Thyroid gland (tissue), 4 donors: Measurements from ENCODE around the gene GRIP1.

Source experiments
- POLR2A ChIP-seq, 2 donors: fragments of 450-650 bp; IDR thresholded peaks; one replicate each; pipeline ENCODE4 v1.6.1; 2017; ENCODE audit warnings: antibody characterized with exemption in 2 of 2, mild to moderate bottlenecking in 2 of 2, moderate library complexity in 1 of 2
- TF ChIP-seq, protein P1 (sequence below), 6 experiments: fragments of 200-600 bp in 3 of 6; fragments of 450-650 bp in 3 of 6; sonication (generic) in 3 of 6; IDR thresholded peaks; one replicate each; pipeline ENCODE4 v1.5.1; 2016 to 2019; ENCODE audit warnings: antibody characterized with exemption in 6 of 6, mild to moderate bottlenecking in 2 of 6, inconsistent platforms in 1 of 6, moderate library complexity in 1 of 6

DNA sequence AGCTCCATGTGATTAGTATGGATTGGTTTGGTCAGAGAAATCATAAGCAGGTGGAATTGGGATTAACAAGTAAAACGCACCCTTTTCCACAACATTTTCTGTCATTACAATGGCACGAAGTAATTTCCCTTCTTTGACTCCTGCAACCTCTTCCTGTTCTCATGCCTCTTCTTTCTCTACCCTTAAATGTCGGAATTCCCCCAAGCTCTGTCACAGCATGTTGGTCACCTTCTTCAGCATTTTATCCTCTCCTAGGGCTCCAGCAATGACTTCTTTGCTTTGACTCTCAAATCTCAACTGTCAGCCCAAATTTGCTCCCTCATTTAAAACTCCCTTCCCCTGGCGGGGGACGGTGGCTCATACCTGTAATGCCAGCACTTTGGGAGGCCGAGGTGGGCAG is 5.3 kb upstream of the GRIP1 start:
- no peak for TF ChIP-seq POLR2A (IDR thresholded peaks at IDR 0.05)
- TF ChIP-seq, protein P1, sequence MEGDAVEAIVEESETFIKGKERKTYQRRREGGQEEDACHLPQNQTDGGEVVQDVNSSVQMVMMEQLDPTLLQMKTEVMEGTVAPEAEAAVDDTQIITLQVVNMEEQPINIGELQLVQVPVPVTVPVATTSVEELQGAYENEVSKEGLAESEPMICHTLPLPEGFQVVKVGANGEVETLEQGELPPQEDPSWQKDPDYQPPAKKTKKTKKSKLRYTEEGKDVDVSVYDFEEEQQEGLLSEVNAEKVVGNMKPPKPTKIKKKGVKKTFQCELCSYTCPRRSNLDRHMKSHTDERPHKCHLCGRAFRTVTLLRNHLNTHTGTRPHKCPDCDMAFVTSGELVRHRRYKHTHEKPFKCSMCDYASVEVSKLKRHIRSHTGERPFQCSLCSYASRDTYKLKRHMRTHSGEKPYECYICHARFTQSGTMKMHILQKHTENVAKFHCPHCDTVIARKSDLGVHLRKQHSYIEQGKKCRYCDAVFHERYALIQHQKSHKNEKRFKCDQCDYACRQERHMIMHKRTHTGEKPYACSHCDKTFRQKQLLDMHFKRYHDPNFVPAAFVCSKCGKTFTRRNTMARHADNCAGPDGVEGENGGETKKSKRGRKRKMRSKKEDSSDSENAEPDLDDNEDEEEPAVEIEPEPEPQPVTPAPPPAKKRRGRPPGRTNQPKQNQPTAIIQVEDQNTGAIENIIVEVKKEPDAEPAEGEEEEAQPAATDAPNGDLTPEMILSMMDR (IDR thresholded peaks at IDR 0.05) = no peak
